ENCODE data around the gene LGI2.

GRCh38 chr4:24949970-24950369 is 80.8 kb downstream of the LGI2 start:
- TF ChIP-seq MAFK (IDR thresholded peaks at IDR 0.05; ENCODE audit: low read depth, low read length) (no peak), POLR2AphosphoS5 (IDR thresholded peaks at IDR 0.05; ENCODE audit: low read depth, low read length) (no peak), YY1 (IDR thresholded peaks at IDR 0.05; ENCODE audit: low read depth, low read length) (no peak), CTCF (IDR thresholded peaks at IDR 0.05; ENCODE audit: control extremely low read depth in 1 of 3, insufficient read depth in 1 of 3, low read depth in 1 of 3, low read length in 3 of 3) (no peak), EP300 (IDR thresholded peaks at IDR 0.05; ENCODE audit: borderline replicate concordance in 1 of 2, low read depth in 2 of 2, low read length in 2 of 2) (no peak), EGR1 (IDR thresholded peaks at IDR 0.05; ENCODE audit: borderline replicate concordance, low read depth, low read length) (no peak), POLR2A (IDR thresholded peaks at IDR 0.05; ENCODE audit: control extremely low read depth in 1 of 2, low read depth in 2 of 2, low read length in 2 of 2) (no peak), EZH2 (IDR thresholded peaks at IDR 0.05; ENCODE audit: low read depth, low read length, severe bottlenecking) (no peak)
- TF ChIP-seq, protein P1, sequence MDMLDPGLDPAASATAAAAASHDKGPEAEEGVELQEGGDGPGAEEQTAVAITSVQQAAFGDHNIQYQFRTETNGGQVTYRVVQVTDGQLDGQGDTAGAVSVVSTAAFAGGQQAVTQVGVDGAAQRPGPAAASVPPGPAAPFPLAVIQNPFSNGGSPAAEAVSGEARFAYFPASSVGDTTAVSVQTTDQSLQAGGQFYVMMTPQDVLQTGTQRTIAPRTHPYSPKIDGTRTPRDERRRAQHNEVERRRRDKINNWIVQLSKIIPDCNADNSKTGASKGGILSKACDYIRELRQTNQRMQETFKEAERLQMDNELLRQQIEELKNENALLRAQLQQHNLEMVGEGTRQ (IDR thresholded peaks at IDR 0.05; ENCODE audit: low read length): no peak

Measured in H1 (cell line).